T-helper 2 cell treated with Interferon-gamma antibody and Interleukin-4, amounts not matched to agents 100 ng/mL and 5 ng/mL, for 36 hours (primary cell): ENCODE measurements around the gene MPP3. TPM values are rescaled to one million over a fixed set of nuclear protein-coding genes. Genes with fewer than 3 reads are reported as not detected.

Experiments
- intact Hi-C: fragments of 100-400 bp; cut with micrococcal nuclease; formaldehyde crosslinking; loops from one replicate; pipeline ENCODE4 v1.15.1; 2023
- total RNA-seq: library from RNA; stranded (reverse); gene quantifications from 2 replicates; pipeline ENCODE4 v1.2.3, GENCODE V29; 2022

The MPP3 gene
- total RNA-seq, 1 donor from 2014 or later, result not detected

GRCh38 chr17:43834106-43834505, 1.2 kb upstream of the MPP3 start:
- intact Hi-C loops, result no loop called here

- intact Hi-C loops, result no loop called here
Observed at GRCh38 chr17:43832168-43832975, 574 bp downstream of the MPP3 start.

GRCh38 chr17:43831633-43832032, 1.3 kb downstream of the MPP3 start:
- intact Hi-C loops, result no loop called here

GRCh38 chr17:43830510-43831140, 2.3 kb downstream of the MPP3 start:
- intact Hi-C loops, result no loop called here

GRCh38 chr17:43829738-43830137, 3.2 kb downstream of the MPP3 start:
- intact Hi-C loops, result no loop called here

- intact Hi-C loops, result no loop called here
Observed at GRCh38 chr17:43827596-43827995, 5.3 kb downstream of the MPP3 start.

- intact Hi-C loops, result no loop called here
Observed at GRCh38 chr17:43826206-43826605, 6.7 kb downstream of the MPP3 start.

GRCh38 chr17:43825567-43825966, 7.4 kb downstream of the MPP3 start:
- intact Hi-C loops, result no loop called here

- intact Hi-C loops, result no loop called here
Observed at GRCh38 chr17:43823350-43824084, 9.4 kb downstream of the MPP3 start.

- intact Hi-C loops, result no loop called here
Observed at GRCh38 chr17:43822570-43823190, 10.3 kb downstream of the MPP3 start.

- intact Hi-C loops, result no loop called here
Observed at GRCh38 chr17:43820759-43821158, 12.2 kb downstream of the MPP3 start.

GRCh38 chr17:43818966-43819365, 14.0 kb downstream of the MPP3 start:
- intact Hi-C loops, result no loop called here

GRCh38 chr17:43817826-43818225, 15.1 kb downstream of the MPP3 start:
- intact Hi-C loops, result no loop called here

- intact Hi-C loops, result no loop called here
Observed at GRCh38 chr17:43816336-43817320, 16.3 kb downstream of the MPP3 start.

- intact Hi-C loops, result no loop called here
Observed at GRCh38 chr17:43814714-43815113, 18.2 kb downstream of the MPP3 start.

GRCh38 chr17:43814026-43814425, 18.9 kb downstream of the MPP3 start:
- intact Hi-C loops, result no loop called here

GRCh38 chr17:43813386-43813785, 19.6 kb downstream of the MPP3 start:
- intact Hi-C loops, result no loop called here

- intact Hi-C loops, result no loop called here
Observed at GRCh38 chr17:43812396-43813265, 20.3 kb downstream of the MPP3 start.

GRCh38 chr17:43810823-43811222, 22.1 kb downstream of the MPP3 start:
- intact Hi-C loops, result no loop called here
